MV-4-11 (cell line): ENCODE data around the gene KRTCAP2.
"Not testable (repeated sequence)": the region's sequence is repeated elsewhere in the genome, so short reads cannot be mapped to it uniquely, and the experiment has no call there.

Experiments used
- DNase-seq: peaks from one replicate; lab custom pipeline; 2025; lab: John Stamatoyannopoulos, UW

KRTCAP2 gene

DNA sequence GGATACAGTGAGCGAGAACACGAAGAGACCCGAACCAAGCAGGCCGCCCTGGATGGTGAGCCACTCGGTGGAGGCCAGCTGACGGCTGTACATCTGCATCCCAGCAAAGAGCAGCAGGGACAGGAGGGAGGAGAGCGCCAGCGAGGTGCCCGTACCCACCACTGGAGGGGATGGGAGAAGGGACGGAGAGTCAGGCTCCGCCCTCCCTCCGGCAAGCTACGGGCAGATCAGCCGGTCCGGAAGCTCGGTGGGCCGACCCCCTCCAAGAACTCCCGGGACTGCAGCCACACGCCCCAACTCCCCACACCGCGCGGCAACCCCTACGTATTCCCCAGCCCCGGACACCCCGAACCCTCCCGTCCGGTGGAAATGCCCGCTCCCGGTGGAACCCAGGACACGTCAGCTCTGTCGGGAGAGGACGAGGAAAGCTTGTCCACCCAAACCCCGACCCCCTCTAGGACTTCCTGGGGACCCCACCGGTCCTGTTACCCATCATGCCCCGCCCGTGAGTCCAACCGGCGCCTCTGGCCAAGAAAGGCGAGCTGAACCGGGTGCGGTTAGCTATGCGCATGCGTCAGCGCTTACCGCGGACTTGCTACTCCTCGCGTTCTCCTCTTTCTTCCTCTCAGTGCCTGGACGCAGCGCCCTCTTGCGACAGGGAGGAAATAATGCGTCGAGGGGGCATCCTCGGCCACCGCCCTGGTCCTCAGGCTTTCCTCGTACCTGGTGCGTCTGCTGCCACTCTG lies at the start of gene KRTCAP2:
Gene KRTCAP2, minus strand, starts transcription at position 573 of the 746 bp plus-strand sequence. Its CDS starts 80 bp downstream, at position 493.
- peak; percentile 95 for DNase-seq

DNA sequence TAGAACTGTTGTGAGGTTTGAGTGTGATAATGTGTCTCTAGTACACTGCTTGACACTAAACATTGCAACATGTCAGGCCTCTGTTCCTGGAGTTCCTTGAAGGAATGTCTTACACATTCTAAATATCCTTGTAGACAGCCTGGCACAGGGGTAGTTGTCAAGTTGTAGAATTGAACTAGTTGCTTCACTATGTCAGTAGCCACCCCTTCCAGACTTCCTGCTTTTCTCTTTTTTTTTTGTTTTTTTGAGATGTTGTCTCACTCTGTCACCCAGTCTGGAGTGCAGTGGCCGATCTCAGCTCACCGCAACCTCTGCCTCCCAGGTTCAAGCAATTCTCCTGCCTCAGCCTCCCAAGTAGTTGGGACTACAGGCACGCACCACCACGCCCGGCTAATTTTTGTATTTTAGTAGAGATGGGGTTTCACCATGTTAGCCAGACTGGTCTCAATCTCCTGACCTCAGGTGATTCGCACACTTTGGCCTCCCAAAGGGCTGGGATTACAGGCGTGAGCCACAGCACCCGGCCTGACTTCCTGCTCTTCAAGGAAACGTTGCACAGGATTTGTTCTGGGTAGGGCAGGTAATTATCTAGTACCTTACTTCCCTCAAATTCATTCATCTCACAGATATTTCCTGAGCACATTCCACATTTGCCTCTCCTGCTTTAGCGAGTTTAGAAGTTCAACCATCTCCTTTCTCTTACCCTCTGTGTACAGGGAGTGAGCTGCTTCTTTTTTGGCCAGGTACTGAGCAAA lies 47.3 kb upstream of the KRTCAP2 start:
- not testable (repeated sequence) for DNase-seq

DNA sequence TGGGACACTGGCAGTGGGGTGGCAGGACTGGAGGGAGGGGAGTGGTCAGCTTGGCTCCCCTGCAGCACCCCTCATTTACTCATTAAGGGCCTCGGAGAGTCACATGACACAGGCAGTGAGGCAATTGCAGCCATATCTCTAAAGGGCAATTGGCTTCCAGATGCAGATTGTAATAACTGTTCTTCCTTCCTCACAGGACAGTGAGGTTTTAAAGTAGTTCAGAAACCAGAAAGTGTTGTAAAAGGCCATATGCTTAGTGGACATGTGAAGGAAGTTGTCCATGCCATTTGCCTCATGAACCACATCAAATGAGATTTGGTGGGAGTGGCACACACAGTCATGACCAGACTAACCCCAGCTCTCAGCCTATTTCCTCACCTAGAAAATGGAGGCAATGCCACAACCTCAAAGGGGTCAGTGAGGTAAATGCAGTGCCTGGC lies 46.5 kb upstream of the KRTCAP2 start:
- DNase-seq, result peak; percentile 84

DNA sequence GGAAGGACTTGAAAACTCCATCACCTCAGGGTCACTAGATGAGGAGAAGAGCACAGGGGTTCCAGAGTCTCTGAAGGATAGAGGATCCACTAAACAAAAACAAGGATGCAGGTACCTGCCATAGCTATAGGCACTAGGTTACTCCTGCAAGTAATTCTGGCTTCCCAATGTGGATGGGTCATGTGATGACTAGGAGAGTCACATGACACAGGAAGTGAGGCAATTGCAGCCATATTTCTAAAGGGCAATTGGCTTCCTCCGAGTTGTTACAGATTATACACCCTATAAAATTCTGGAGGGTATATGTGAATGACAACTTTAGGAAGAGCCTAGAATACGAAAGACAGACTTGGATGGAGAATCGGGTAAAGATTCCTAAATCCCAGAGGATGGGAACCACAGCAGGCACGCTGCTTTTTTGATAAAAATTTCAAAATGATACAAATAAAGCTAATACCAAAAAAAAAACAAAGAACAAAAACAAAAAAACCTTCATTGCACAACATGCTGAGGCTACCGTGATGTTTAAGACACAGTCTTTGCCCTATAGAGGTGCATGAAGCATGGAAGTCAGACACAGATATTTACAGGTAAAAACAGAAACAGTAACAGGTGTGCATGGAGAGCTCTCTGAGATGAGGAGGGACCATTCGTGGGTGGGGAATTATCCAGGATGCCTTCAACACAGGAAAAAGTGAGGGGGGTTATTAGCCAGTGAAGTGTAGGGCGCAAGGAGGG lies 45.9 kb upstream of the KRTCAP2 start:
- peak; percentile 67 for DNase-seq

DNA sequence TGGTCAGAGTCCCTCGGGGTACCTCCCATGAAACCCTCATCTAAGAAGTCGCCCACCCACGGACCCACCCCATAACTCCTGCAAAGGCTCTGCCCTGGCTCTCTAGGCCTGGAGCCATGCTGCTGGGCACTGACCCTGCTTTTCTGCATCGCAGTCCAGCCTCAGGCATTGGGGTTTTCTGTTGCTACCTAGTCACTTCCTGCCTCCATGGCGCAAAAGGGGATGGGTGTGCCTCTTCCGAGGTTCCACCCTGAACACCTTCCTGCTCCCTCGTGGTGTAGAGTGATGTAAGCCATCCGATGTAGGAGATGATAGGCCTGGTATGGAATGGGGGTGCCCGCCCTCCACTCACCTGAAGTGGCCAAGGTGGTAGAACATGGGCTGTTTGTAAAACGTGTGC lies 41.6 kb upstream of the KRTCAP2 start:
- not testable (repeated sequence) for DNase-seq

DNA sequence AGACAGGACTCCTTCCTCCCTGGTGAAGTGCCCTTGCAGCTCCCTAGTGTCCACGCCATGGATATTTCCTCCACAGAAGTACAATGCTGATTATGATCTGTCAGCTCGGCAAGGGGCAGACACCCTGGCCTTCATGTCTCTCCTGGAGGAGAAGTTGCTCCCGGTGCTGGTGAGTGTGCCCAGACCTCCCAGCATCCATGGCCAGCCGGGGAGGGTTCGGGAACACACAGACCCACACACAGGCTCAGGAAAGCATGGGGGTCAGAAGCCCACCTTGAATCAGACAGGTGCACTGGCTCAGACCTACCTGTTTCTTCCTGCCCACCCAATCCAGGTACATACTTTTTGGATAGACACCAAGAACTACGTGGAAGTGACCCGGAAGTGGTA lies 38.9 kb upstream of the KRTCAP2 start:
- not testable (repeated sequence) for DNase-seq

DNA sequence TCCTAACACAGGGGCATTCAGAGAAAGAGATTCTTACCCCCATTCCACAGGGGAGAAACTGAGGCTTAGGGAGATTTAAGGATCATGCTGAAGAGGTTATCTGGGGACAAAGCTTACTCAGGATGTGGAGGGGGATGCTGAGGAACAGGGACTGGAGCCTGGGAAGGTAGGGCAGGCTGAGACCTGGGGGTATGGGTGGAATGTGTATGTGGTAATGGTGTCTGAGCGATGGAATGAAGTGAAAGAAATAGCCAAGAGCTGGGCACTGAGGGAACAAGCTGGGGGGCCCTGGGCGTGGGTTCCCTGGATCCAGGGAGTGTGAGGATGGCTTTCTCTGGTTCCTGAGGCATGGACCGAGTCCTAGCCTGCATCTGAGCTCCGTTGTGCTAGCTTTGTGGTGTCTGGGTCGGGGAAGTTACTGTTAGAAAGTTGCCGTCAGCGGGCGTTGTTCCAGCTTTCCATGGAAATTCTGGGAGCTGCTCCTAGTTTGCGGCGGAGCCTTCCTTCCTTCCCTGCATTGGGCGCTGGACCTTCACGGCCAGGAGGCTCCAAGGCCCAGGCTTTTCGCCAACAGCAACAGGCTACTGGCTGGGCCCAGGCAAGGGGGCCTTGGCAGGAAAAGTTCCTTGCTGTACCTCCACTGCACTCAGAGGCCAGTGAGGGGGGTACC lies 38.4 kb upstream of the KRTCAP2 start:
- DNase-seq, result not testable (repeated sequence)

DNA sequence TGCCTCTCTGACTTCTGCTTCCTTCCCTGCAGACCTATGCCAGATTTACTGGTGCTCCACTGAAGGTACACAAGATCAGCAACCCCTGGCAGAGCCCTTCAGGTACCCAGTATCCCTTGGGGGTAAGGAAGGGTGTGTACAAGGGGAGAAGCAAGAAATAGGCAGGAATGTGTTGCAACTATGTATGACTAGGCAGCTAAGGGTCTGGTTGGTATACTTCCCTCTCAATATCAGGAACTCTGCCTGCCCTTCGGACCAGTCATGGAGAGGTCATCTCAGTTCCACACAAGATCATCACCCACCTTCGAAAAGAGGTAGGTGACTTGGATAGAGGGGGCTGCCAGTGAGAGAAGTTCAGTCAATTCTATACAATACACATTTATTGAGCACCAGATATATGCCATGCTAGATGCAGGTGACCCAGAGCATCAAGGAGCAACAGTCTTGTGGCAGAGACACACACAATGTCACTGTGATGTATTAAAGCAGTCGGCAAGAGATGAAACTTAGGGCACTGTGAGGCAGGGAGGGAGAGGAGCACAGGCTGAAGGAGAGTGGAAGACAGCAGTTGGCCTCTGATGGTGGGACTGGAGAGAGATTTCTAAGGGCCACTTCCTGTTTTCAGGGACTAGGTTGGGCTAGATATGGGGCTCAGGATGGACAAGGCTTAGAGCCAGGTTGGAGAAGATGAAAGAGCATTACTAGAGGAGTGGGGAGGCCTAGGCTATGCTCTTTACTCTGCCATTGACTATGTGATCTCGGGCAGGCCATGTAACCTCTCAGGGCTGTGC lies 37.4 kb upstream of the KRTCAP2 start:
- DNase-seq, result peak; percentile 57

DNA sequence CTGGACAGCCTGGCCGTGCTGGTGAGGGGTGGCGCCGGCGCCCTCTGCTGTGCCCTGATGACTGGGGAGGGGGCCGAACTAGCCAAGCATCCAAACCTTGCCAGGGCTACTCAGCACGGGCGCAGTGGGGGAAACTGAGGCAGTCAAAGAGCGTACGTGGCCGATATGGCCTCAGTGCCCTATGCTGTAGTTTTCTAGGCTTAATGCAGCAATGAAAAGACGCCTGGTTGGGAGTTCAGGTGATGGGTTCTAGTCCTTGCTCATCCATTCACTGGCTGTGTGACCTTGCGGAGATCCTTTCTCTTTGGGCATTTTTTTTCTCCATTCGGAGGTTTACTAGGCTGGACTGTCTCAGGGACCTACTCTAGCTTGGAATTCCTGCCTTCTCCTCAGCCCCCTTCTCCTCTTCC lies 36.2 kb upstream of the KRTCAP2 start:
- DNase-seq, result no peak

DNA sequence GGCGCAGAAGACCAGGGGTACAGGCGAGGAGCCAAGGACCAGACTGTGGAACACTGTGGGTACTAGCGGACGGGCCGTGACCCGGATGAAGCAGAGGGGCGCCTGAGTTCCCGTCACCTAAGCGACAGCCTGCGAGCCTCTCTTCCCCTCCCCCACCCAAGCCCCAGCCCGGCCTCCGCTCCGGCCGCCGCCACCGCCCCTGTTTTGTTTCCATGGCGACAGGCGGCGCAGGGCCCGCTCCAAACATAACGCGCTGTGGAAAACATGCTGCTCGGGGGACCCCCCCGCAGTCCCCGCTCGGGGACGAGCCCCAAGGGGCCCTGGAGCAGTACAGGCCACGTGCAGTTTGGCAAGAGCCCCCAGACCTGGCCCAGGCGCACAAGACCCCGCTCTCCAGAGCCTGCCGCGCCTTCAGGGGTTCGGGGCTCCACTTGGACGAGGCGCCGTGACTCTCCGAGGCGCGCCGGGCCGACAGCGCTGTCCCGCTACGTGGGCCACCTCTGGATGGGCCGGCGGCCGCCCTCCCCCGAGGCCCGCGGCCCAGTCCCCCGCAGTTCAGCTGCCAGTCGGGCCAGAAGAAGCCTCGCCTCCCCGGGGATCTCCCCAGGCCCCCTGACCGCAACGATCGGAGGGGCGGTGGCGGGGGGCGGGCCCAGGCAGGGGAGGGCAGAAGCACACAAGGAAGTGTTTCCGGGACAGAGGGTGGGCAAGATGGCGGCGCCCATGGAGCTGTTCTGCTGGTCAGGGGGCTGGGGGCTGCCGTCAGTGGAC lies 35.6 kb upstream of the KRTCAP2 start, which contains the start of gene MTX1:
Gene MTX1, plus strand, starts transcription at position 155 of the 771 bp plus-strand sequence. Its CDS starts 110 bp downstream, at position 265.
- peak; percentile 65 for DNase-seq

DNA sequence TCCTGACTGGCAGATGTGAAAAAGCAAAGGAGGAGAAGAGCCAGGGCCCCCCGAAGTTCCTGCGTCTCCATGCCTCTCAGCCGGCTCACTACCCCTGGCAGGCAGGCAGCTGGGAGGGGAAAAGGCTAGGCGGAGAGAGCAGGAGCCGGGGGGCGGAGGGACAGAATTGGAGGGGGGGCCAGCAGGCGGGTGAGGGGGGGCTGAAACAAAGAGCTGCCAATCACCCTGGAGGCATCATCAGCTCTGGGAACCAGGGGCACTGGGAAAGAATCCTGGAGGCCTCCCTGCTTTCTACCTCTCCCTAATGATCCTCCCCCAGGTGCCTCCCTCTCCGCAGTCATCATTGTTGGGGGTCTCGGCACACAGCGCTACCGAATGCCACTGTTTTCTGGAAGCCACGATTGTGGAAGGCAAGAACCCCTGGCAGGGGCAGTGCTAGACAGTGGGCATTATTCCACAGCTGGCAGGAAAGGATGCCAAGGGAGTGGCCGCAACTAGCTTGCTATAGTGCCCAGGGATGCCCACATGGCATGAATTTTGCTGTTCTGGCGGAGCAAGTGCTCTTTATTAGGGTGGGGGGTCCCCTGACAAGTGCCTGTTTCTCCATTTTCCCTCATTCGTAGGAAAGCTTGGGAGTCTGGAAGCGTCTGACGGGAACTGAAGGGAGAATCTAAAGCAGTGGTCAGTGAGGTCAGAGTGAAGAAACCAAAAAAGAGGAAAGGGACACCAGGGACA lies 34.9 kb upstream of the KRTCAP2 start, which contains the start of gene THBS3:
Gene THBS3, minus strand, starts transcription at position 92 of the 735 bp plus-strand sequence. Its CDS starts 21 bp downstream, at position 71.
- no peak for DNase-seq

DNA sequence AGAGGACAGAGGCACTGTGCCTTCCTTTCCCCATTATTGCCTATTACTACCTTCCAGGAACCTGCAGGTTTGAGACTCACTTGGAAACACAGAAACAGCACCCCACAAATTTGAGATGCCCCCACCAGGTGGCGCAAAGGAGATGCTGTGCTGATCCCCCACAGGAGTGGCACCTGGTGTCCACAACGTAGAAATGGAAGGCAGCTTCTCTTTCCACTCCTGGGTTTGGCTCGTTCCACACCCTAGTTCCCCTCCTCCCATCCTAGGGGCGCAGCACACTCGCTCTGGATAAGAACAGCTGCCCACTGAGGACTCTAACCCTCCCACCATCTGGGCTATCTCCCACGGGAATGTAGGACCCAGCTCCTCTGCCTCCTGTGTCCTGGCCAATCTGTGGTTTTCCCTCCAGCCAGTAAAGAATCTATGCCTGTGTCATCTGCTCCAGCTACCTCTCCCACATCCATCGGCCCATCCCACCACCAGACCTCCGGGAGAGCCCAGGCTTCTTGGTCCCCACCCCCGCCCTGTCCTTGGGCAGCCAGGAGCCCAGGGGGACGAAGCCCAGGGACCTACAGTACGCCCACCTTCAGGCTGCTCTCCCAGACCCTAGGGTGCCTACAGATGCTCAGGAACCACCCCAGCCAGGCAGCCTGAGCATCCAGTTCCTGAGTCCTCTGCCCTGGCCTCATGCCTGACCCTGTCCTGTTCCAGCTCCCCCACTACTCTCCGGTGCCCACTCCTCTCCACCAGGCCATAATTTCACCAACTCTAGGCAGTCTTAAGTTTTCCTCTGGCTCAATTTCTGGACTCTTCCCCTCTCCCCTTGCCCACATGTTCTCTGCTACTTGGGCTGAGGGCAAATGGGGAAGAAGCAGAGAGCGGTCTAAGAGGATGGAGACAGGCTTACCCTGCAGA lies 34.0 kb upstream of the KRTCAP2 start:
- DNase-seq, result peak; percentile 68

DNA sequence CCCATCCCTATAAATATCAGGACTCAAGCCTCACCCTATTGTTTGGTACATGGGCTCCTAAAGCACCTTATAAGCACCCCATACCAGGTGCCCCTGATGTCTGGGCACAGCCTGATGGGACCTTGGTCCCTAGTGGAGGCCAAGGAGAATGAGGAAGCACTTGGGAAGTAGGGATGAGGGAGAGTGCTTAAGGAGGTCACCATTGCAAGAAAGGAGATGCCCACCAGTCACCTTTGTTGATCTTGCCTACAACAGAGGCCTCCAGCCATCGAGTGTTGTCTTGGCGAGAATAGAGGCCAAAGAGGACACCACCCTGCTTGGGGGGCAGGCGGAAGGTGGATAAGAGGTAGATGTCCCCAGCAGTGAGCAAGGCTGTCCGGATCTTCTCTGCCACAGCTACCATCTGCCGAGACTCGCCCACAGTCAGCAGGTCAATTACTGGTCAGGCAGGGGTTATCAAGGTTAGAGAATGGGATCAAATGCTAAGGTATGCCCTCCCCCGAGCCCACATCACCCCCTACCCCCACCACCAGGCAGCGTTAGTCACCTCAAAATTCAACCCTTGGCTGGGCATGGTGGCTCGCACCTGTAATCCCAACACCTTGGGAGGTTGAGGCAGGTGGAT lies 33.0 kb upstream of the KRTCAP2 start:
- no peak for DNase-seq

DNA sequence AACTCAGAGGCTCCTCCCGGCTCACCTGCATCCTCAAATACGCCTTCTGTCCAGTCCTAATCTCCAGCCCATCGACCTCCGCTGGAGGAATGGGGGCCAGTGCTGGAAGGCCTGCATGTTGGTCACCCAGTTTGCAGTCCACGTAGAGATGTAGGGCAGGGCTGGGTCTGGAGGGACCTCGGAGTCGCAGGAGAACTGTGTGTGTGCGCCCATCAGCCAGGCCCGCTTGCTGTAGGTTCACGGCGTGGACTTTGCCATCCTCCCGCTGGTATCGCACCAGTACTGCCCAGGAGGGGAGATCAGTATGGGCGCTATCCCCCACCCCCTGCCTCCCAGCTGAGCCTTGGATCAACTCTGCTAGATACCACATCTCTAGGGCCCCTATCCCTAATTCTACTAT lies 31.9 kb upstream of the KRTCAP2 start:
- no peak for DNase-seq

DNA sequence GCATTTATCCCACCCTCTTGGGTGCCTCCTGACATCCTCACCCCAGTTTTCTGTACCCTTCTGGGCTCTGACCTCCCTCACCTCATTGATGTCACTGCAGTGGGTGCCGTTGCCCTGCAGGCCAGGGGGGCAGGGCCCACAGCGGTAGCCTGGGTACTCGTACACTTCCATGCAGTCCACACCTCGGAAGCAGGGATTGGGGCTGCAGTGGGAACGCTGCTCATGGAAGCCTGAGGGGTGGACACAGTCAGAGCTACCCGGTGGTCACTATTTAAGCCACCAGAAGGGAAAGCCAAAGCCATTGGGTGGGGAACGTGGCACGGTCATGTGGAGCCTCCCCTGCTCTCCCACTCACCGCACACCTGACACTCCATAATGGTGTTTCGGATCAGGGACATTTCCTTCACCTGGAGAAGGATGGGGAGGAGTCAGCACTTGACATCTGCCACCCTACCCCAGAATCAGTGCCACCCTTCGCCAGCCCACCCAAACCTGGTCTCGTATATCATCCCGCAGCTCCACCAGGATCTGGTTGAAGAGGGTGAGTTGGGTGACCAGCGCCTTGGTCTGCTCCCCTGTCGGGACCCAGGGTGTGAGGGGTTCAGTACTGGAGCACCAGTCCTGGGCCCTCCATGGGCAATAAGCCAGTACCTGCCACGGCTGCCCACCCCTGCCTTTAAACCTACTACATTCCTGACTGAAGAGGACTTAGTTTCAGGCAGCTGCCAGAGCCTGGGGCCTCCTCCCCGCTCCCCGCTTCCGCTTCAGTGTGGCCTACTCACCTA lies 29.8 kb upstream of the KRTCAP2 start:
- DNase-seq, result no peak

DNA sequence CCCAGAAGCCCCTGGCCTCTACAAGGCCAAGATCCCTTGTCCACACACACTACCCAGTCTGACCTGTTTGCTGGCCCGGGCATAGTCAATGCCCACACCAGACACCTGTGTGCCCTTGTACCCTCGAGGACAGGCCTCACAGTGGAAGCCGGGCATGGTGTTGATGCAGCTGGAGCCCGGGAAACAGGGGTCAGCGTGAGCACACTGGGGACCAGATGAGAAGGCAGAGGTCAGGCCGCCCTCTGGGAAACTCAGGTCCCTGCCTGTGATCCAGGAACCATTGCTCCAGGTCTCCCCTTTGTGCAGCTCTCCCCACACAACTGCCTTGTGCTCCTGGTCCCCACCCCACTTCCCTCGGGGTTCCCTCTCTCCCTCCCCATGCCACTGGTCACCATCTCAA lies 29.1 kb upstream of the KRTCAP2 start:
- DNase-seq, result no peak

DNA sequence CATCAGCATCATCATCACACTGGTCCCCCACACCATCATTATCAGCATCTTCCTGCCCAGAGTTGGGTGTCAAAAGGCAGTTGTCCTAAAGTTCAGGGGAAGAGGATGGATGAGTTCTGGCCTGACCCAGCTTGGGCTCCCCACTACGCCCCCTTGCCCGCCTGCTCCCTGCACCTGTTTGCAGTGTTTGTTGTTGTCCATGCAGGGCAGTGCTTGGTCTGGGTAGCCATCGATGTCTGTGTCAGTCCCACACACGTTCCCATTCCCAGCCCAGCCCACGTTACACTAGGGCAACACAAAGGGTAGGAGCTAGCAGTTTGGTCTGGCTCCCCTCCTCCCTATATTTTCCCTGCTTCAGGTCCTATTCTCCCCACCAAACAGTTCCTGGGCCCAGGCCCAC lies 27.8 kb upstream of the KRTCAP2 start:
- no peak for DNase-seq
